Right kidney (tissue), 1 donor: ENCODE data around the gene RHBDL1.
A peak's percentile ranks its signal among the peaks of the same experiment; 100 is the strongest.
"Not testable (repeated sequence)": the region's sequence is repeated elsewhere in the genome, so short reads cannot be mapped to it uniquely, and the experiment has no call there.

Source experiments
- DNase-seq: peaks from one replicate; pipeline ENCODE4 v3.0.0-alpha.2; 2016

RHBDL1 gene

DNA sequence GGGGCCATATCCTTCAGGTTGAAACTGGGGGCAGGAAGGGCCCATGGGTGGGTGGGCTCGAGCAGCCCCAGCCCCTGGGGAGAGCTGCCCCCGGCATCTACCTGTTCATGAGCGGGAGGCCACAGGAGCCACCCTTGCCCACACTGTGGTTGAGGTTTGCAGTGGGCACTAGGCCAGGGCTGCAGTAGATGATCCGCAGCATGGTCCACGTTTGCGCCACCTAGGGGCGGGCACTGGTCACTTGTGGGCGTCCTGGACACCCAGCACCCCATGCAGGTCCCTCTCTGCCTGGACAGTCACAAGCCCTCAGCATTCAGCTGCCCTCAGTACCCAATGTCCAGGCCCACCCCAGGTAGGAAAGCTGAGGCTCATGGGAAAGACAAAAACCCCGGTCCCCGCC, 10.5 kb downstream of the RHBDL1 start:
- DNase-seq = no peak

GRCh38 chr16:686459-687260, 11.2 kb downstream of the RHBDL1 start:
- DNase-seq = no peak

DNA sequence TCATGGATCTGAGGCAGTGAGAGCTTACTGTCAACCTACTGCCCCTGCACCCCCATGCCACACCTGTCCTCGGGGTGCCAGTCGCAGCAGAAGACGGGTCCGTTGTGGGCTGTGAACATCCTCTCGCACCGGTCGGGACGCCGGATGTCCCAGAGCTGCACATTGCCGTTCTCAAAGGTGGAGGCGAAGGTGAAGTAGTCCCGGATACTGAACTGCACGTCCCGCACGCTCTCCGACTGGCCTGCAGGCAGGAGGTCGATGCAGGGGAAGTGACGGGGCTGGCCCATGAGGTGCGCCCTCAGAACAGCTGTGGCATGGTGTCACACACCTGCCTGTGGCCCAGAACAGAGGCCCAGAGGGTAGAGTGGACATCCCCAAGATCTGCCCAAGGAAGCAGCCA, 12.0 kb downstream of the RHBDL1 start:
- DNase-seq = no peak

DNA sequence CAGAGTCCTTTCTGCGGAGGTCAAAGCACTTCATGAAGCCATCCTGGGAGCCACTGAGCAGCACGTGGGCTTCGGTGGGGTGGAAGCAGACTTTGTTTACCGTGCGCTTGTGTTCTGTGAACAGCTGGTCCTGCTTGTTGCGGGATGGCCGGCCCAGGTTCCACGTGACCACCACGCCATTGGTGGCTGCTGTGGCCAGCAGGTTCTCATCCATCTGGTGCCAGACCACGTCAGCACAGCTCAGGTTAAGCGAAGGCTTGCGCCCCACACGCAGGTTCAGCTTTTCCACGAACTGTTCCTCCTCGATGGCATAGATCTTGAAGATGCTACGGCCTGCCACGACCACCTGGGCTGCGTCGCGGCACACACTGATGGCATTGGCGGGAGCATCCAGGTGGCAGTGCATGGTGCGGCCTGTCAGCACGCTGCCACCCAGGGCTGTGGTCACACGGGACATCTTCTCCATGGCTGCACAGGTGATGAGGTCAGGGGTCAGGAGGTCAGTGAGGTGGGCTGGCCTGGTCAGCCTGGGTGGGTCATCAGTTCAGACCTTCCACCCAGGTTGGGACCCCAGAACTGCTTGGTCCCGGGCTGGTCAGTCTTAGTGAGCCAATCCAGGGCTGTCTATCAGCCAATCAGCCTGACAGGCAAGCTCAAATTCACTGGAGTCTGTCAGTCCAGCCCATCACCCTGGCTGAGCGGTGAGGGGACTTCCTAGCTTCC, 13.9 kb downstream of the RHBDL1 start:
- no peak for DNase-seq

DNA sequence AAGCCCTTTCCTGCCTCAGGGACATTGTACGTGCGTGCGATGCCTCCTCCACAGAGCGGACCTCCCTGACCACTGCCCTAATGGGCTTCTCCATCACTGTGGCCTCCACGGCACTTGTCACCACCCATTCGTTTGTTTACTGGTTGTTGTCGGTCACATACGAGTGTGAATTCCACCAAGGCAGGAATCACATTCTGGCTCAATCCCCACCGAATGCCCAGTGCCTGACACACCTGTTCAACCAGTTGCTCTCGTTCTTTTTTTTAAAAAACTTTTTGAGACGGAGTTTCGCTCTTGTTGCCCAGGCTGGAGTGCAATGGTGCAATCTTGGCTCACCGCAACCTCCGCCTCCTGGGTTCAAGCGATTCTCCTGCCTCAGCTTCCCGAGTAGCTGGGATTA, 15.8 kb downstream of the RHBDL1 start:
- not testable (repeated sequence) for DNase-seq

GRCh38 chr16:692356-693108, 17.1 kb downstream of the RHBDL1 start:
- no peak for DNase-seq

GRCh38 chr16:693364-693763, 17.9 kb downstream of the RHBDL1 start:
- no peak for DNase-seq

DNA sequence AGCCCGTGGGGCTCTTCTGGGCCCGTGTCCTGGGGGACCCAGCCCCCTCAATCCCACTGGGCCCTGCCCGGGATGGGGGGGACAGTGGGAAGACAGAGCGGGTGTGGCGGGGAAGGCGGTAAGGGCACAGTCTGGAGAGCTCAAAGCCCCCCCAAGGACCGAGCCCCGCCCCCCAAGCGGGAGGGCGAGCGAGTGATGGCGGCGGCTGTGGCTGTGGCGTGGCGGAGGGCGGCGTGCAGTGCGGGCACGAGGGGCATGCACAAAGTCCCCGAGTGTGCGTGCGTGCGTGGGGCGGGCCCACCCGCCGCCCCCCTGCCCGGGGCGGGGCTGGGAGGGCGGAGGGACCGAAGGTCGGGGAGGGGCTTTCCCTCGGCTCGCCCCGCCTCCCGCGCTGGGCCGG, 18.3 kb downstream of the RHBDL1 start:
- DNase-seq = no peak

DNA sequence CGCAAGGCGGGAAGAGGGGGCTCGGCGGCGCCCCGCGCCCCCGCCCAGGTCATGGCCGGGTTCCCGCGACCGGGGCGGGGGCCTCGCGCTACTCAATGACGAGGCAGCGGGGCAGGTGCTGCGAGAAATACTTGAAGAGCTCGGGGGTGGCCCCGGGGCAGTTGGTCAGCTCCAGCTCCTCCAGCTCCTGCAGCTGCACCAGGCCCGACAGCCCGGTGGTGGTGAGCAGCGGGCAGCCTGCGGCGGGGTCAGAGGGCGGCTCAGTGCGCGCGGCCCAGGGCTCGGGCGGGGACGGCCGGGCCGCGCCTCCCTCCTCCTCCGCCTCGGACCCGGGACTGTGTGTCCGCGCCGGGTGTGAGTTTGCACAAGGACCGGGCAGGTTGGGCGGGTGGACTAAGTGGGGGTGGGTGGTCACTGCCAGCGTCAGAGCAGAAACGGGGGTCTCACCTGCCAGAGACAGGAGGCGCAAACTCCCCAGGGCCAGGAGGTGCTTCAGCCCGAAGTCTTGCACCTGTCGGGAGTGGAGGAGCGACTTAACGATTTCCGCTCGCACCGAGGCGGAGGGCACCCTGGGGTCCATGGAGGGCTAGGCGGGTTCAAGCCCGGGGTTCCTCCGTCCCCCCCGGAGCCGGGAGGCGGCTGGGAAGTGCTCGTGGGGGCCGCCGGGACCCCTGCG, 18.9 kb downstream of the RHBDL1 start:
- DNase-seq = no peak

DNA sequence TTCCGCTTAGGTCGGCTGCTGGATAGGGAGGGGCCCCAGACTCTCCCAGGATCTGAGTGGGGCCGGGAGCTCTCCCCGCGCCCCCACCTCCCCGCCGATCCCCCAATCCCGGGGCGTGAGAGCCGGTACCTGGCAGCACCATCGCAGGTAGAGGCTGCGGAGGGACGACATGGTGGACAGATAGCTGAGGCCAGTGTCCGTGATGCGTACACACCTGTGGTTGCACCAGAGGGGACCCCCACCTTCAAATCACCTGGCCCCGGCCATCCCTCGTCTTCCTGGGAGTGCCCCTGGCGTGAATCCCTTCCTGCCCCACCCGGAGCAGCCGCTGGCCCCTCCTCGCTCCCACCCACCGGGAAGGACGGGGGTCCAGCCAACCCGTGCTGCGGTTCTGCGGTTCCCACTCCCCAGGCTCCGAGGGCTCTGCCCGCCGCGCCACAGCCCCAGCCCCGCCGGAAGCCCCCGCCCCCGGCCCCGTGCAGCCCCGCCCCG, 19.4 kb downstream of the RHBDL1 start:
- DNase-seq = no peak

DNA sequence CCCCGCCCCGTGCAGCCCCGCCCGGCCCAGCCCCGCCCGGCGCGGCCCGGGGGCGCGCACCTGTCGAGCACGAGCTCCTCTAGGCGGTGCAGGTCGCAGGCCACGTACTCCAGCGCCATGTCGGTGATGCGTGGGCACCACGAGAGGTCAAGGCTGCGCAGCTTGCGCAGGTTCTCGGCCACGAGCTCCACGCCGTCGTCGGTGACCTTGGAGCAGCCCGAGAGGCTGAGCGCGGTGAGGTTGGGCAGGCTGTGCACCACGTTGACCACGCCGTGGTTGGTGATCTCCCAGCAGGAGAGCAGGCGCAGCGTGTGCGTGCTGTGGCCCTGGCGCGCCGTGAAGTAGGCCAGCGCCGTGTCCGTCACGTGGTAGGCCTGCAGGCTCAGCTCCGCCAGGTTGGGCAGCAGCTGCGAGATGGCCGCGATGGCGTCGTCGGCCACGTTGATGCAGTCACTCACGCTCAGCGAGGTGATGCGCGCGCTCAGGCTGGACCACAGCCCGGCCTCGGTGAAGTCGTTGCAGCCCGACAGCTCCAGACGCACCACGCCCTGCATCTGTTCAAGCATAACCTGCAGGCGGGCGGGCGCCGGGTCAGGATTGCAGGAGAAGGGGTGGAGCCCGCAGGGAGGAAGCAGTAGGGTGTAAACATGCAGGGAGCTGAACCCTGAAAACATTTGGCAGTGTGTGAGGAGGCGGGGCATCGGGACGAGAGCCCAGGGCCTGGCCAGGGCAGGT, 20.1 kb downstream of the RHBDL1 start:
- DNase-seq = peak; percentile 58

DNA sequence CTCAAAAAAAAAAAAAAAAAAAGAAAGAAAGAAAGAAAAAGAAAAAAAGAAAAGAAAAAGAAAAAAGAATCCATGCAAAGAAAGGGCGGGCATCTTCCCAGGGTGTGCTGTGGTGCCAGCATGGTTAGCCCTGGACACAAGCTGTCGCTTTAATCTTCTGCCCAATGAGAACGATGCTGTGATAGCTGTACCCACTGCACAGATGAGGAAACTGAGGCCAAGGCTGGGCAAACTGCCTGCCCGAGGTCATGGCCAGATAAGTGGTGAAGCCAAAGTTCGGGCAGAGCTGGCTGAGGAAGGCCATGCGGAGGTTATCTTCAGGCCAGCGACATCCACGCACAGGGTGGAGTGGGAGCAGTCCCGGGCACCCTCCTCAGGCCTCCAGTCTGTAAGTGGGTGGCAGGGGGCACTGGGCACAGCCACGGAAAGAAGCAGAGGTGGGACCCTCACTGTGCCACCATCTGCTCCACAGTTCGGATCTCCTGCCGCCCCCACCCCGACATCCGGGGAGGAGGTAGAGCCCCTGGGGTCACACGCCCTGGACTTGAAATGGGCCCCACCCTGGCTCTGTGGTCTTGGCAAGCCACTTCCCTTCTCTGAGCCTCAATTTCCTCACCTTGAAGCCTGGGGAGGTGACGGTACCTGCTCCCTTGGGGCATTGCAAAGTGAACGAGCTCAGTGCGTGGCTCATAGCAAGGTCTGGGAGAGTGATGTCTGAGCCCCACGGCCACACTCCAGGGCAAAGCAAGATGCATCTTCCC, 23.6 kb downstream of the RHBDL1 start:
- DNase-seq = no peak

DNA sequence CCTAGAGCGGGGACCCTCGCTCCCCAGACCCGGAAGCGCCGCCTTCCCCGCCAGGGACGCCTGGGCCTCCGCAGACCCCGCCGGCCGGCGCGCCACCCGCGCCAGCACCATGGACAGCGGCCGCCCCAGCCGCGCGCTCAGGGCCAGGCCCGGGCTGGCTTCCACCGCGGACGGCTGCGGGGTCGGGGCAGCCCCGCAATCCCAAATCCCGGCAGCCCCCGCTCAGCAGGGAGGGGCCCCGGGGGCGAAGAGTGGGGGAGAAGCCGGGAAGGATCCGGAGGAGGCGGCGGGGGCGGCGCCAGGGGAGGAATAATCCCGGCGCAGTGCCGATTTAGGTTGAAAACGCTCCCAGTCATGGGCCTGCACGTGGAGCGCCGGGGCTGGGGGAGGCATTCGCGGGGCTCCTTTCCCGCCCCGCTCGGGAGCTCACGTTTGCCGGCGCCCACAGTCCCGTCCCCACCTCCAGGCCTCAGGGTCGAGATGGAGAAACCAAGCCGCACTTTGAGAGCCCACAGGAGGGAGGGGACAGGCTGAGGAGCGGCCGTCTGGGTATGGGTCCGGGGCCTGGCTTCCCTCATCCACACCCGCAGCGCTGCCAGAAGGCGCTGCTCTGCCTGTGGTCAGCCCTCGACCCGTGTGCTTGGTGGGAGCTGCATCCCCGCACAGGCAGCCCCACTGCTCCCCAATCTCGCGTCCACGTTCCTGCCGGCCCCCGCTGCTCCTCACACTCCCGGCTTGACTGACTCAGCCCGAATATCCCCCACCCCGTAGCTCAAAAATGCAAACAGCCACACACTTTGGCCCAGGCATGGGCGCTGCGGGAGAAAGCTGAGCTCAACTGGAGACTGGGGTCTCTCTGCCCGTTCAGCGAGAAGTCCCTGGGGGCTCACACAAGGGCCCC, 25.5 kb downstream of the RHBDL1 start:
- peak; percentile 69 for DNase-seq

DNA sequence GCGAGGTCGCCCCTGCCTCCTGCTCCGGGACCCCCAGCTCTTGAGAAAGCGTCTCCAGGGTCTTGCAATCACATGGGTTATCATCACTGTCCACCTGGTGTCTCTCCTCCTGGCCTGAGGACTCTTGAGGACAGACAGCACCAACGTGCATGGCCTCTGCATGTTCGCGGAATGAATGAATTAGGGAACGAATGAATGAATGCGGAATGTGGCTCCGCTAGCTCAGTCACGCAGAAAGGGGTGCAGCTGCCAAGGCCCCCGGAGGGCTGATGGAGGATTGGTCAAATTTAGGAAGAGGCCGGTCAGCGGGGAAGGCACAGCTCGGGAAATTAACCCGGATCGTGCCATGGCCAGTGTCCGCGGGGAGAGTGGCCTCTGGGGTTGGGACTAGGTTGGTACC, 26.9 kb downstream of the RHBDL1 start:
- no peak for DNase-seq

- no peak for DNase-seq
Observed at GRCh38 chr16:703406-703805, 27.9 kb downstream of the RHBDL1 start.

GRCh38 chr16:704047-704446, 28.6 kb downstream of the RHBDL1 start:
- no peak for DNase-seq

DNA sequence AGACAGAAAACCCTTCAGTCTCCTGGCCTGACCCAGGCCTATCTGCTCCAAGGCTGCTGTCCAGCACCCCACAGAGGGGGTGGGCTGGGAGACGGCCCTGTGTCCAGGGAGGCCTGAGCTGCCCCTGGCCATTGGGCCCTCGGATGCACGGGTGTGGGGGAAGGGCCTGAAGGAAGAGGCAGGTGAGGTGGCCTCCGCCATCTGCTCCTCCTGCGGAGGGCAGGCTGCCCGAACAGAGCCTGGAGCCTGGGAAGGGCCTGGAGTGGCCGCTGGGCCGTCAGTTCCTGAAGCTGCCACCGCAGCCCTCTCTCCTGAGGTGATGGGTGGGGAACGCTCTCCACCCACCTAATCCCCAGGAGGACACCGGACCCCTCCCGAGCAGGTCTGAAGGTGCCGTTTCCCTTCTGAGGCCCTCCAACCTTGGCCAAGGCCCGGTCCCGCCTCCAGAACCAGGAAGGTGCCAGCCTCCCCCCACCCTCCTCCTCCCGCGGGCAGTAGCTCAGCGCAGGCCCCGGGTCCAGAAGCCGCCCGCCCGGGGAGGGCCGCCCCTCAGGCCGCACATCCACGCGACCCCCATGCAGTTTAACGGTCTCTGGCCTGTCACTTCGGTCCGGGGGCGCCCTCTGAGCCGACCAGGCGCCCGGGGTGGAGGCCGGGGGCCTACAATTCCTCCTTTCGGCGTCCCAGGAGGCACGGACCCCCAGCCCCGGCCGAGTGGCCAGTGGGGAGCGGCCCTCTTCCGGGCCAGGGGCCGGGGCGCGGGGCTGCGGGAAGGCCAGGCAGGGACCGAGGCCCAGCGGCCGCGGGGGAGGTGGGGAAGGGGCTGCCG, 29.3 kb downstream of the RHBDL1 start:
- no peak for DNase-seq

DNA sequence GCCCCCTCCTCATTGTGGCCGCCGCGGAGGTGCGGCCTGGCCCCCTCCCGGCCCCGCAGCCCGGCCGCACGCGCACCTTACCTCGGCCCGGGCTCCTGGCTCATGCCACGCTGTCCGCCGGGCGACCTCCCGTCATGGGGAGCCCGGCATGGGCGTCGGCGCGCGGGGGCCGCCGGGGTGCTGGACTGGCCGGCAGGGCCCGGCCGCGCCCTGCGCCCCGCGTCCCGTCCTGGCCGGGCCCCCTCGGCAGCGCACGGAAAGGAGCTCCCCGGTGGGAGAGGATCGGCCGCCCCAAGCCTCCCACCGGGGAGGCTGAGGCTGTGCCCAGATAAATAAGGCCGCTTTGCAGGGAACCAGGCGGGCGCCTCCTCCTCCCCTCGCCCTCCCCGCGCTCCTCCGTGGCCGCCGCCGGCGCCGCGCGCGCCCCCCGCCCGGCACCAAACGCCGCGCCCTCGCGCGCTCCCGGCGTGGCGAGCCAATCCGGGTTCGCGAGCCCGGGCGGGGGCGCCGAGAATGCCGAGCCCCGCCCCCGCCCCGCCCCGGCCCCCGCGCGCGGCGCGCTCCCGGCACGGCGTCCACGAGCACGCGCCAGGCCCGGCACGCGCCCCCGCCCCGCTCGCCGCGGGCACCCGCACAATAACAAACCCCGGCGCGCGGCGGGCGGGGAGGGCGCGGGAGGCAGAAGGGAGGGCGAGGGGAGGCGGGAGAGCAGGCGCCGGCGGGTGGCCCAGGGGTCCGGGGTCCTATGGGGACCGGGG, 30.1 kb downstream of the RHBDL1 start, which contains the start of gene FBXL16:
Gene FBXL16, minus strand, starts transcription at position 371 of the 758 bp plus-strand sequence. CDS start 8,396 bp downstream, outside the sequence.
- no peak for DNase-seq
